Left renal pelvis (tissue), 4 donors: ENCODE measurements around the gene MS4A4E. TPM values are rescaled to one million over a fixed set of nuclear protein-coding genes. Genes with fewer than 3 reads are reported as not detected.
"Not testable (repeated sequence)": the region's sequence is repeated elsewhere in the genome, so short reads cannot be mapped to it uniquely, and the experiment has no call there.

Experiments
- DNase-seq, 4 donors: peaks; one replicate each; pipeline ENCODE4 v3.0.0-alpha.2; 2013; ENCODE audit warnings: low read depth in 4 of 4, low spot score in 3 of 4
- polyA plus RNA-seq, 4 donors: library from polyadenylated mRNA; unstranded; fragments of 120-200 nt; gene quantifications; one replicate each; pipeline ENCODE4 v1.2.1, GENCODE V29; 2013; ENCODE audit not compliant: insufficient read length in 4 of 4

MS4A4E gene
- polyA plus RNA-seq, 4 donors = 0.83 to 1.4 (median 1.2) TPM

GRCh38 chr11:60182541-60183330, 60.2 kb downstream of the MS4A4E start, which contains the start of gene MS4A6A:
Gene MS4A6A (minus strand): TSS chr11:60183083. CDS start chr11:60181727, 1,356 bp downstream.
- no peak for DNase-seq

DNA sequence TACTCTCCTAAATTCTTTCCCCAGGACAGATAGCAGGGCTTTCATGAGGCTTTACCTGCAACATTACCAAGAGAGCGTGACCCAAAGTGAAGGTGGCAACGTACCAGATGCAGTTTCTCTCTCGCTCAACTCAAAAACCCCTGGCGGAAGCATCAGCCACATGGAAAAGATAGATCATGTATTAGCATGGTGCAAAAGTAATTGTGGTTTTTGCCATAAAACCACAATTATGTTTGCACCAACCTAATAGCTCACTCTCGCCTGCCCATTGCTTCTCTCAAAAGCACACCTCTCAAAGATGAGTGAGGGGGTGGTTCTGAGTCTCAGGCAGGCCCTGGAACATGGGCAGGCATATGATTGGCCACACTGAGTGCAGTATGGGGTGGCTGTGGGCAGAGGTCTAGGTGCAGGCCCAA, 67.1 kb downstream of the MS4A4E start:
- no peak for DNase-seq

- DNase-seq = no peak
Observed at GRCh38 chr11:60172011-60172410, 70.9 kb downstream of the MS4A4E start.

DNA sequence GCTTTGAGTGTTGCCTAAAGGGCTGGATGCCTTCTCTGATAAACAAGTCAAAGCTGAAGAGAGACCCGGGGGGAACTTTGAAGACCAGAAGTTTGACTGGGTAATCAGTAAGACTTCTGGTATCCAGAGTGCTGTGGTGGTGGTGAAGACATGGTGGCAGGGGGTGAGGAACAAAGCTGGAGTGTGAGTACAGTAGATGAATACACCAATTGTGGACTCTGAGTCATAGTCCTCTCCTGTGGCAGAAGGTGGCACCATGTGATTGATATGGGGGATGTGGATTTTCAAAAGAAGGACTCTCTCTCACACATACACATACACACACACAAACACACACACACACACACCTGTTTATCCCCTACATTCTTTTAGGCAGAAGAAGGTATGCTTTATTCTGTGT, 72.4 kb downstream of the MS4A4E start:
- DNase-seq = no peak

DNA sequence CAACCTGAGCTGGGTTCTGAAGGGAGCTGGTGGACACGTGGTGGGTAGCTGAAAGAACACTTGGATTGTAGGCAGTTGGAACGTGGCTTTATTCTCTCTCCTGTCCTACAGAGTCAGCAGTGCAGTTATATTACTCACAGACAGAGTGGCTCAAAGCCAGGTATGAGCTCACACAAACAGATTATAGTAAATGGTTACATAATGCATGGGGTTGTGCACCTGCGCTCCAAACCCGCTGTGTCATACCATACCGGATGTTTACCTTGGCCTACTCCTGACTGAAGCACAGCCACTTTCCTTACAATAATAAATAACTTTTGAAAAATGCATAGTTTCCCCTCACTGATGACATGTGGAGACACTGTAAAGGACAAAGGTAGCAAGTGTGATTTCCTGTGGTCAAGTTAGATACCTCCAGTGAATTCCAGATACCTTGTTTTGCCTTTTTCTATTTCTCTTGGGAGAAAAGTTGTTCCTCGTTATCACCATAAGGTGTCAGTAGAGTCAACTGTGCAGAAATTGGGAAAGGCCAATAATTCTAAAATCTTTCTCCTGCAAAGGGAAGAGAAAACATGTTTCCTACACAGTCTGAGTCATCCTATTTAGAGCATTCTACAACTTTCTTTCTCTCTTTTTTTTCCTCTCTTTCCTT, 73.5 kb downstream of the MS4A4E start:
- DNase-seq = no peak

DNA sequence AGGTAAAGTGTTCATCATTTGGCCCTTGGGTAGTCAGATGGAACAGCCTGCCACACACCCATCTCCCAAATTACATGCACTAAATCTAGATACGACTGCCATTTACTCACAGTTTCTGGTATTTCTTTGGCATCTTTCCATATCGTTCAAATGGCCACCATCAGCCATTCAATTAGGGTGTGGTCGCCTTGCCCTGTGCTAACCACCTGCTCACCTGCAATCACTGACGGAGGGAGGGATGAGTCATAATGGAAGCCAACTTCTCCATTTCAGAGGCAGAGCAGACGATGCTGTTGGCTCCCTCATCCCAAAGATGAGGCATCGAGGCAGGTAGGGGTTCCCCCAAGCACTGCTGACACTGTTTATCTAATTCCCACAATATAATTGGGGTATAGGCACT, 74.6 kb downstream of the MS4A4E start:
- DNase-seq = no peak

DNA sequence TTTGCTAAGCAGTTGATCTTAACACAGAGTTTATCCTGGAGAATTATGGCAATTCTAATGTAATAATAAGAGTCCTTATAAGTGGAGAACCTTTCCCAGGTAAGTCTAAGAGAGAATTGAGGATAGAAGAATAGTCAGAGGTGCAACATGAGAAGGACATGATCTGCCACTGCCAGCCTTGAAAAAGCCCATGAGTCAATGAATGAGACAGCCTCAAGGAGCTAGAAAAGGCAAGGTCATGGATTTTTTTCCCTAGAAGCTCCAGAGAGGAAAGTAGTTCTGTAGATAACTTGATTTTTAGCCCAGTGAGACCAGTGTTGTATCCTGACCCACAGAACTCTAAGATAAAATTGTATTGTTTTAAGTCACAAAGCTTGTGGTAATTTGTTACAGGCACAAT, 77.0 kb downstream of the MS4A4E start:
- no peak for DNase-seq

- no peak for DNase-seq
Observed at GRCh38 chr11:60165538-60165937, 77.4 kb downstream of the MS4A4E start.

- DNase-seq = no peak
Observed at GRCh38 chr11:60164550-60165075, 78.3 kb downstream of the MS4A4E start.

- no peak for DNase-seq
Observed at GRCh38 chr11:60161766-60162165, 81.2 kb downstream of the MS4A4E start.

DNA sequence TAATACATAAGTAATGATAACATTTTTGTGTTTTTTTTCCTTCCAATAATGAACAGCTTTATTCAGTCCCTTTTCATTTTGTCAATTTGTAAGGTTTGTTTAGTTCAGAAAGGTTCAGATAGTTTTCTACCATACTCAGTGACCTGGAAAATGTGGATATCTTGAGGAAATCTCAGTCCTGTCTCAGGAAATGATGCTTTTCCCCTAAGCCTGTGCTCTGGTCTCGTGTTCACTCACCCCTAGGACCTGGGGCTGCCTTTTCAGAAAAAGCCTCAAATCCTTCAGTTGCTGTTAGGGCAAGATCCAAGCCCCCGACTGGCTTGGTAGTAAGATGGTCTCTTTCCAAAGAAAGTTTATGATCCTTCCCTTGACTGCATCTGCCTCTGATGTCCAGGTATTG, 81.8 kb downstream of the MS4A4E start:
- DNase-seq = no peak

GRCh38 chr11:60159868-60160267, 83.1 kb downstream of the MS4A4E start:
- no peak for DNase-seq

DNA sequence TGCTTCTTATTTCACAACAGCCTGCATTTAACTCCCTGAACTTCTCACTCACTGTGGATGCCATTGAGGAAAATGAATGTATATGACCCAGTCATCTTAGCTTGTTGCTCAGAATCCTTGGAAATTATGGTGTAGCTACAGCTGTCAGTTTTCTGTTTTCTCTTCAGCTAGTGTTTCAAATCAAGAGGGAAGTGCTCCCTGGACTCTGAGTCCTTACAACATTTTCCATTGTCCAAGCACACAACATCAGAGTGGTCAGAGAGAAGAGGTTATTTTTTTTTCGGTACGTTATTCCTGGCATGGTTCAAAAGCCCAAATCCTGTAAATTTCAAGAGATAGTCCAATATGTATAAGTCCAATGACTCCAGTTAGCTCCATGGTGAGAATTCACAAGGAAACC, 83.7 kb downstream of the MS4A4E start:
- no peak for DNase-seq

GRCh38 chr11:60158636-60159035, 84.3 kb downstream of the MS4A4E start:
- no peak for DNase-seq

GRCh38 chr11:60155931-60156330, 87.0 kb downstream of the MS4A4E start:
- no peak for DNase-seq

- DNase-seq = not testable (repeated sequence)
Observed at GRCh38 chr11:60152727-60153126, 90.2 kb downstream of the MS4A4E start.

GRCh38 chr11:60150279-60150678, 92.7 kb downstream of the MS4A4E start:
- no peak for DNase-seq

Other genes starting within 250 kb of the MS4A4E start
- not detected for gene OOSP4B, start 226.0 kb downstream of the MS4A4E start, polyA plus RNA-seq
- not detected for gene OOSP2, start 202.7 kb downstream of the MS4A4E start, polyA plus RNA-seq
- gene MS4A3, start 186.5 kb downstream of the MS4A4E start, polyA plus RNA-seq = 1 to 10 TPM in 1 of 4 donors, under 1 TPM in 3; 0.26 to 1.3 (median 0.53) TPM
- under 1 TPM in 2 of 4 donors, not detected in 2; 0.04 to 0.15 TPM for gene MS4A2, start 154.5 kb downstream of the MS4A4E start, polyA plus RNA-seq
- gene MS4A6A, start 60.1 kb downstream of the MS4A4E start, polyA plus RNA-seq = 10 to 100 TPM; 15.7 to 33.9 (median 17.0) TPM
- gene MS4A4A, start 37.5 kb upstream of the MS4A4E start, polyA plus RNA-seq = 10 to 100 TPM in 2 of 4 donors, 1 to 10 TPM in 2; 5.9 to 15.3 (median 8.3) TPM
- not detected for gene MS4A6E, start 84.1 kb upstream of the MS4A4E start, polyA plus RNA-seq
- gene MS4A7, start 135.4 kb upstream of the MS4A4E start, polyA plus RNA-seq = 10 to 100 TPM in 1 of 4 donors, 1 to 10 TPM in 3; 4.9 to 11.1 (median 5.3) TPM
- under 1 TPM; 0.30 to 0.96 (median 0.36) TPM for gene MS4A14, start 153.3 kb upstream of the MS4A4E start, polyA plus RNA-seq
- gene MS4A5, start 186.4 kb upstream of the MS4A4E start, polyA plus RNA-seq = not detected
- gene MS4A1, start 212.7 kb upstream of the MS4A4E start, polyA plus RNA-seq = 1 to 10 TPM in 1 of 4 donors, under 1 TPM in 2, not detected in 1; 0.34 to 2.4 (median 0.37) TPM
- not detected for gene MS4A12, start 249.6 kb upstream of the MS4A4E start, polyA plus RNA-seq